ENCODE measurements around the gene PDE8B. TPM values are rescaled to one million over a fixed set of nuclear protein-coding genes. Genes with fewer than 3 reads are reported as not detected.
A peak's percentile ranks its signal among the peaks of the same experiment; 100 is the strongest.

Gene PDE8B
- total RNA-seq, 1 experiment from 2014 or later = 0.86 TPM

GRCh38 chr5:77230727-77231470, 20.4 kb downstream of the PDE8B start:
- Histone ChIP-seq H3K36me3 (ENCODE audit: control insufficient read depth, insufficient read depth, low read length) (no peaks in the 10 kb centered on the region), H3K9me3 (no peaks in the 10 kb centered on the region), H3K4me1 (no peaks in the 10 kb centered on the region), H3K27me3 (replicated peaks; ENCODE audit: control insufficient read depth, insufficient read depth, low read length) (no peaks in the 10 kb centered on the region), H3K4me3 (ENCODE audit: low read depth, low read length) (no peak overlapping the region)
- BruUV-seq (replicated peaks) = no TSS peak
- DNase-seq = no peak
- H3K27ac Mint-ChIP-seq (ENCODE audit: unreplicated experiment) = no peak overlapping the region
- intact Hi-C loops (cut with micrococcal nuclease; ENCODE audit: unreplicated experiment) = no loop called here
- no peak overlapping the region for H3K4me3 Mint-ChIP-seq (ENCODE audit: unreplicated experiment)
- POLR2A ChIA-PET = no interaction called here
- TF ChIP-seq CTCF (IDR thresholded peaks at IDR 0.05; ENCODE audit: insufficient read depth in 1 of 2, low read depth in 1 of 2, low read length in 1 of 2, severe bottlenecking in 1 of 2, unreplicated experiment in 1 of 2) = peak in 1 of 2 experiments; percentile 12
- H3K9me3 Mint-ChIP-seq (ENCODE audit: unreplicated experiment) = peaks cover 3% of the 10 kb centered on the region
- peaks cover 1% of the 10 kb centered on the region for H3K4me1 Mint-ChIP-seq (ENCODE audit: low read depth, unreplicated experiment)
- no peaks in the 10 kb centered on the region for H3K36me3 Mint-ChIP-seq (ENCODE audit: insufficient read depth, unreplicated experiment)
- no peaks in the 10 kb centered on the region for H3K27me3 Mint-ChIP-seq (ENCODE audit: insufficient read depth, unreplicated experiment)
- CTCF ChIA-PET = no interaction called here

GRCh38 chr5:77231471-77232138, 21.1 kb downstream of the PDE8B start:
- Histone ChIP-seq H3K4me1 (no peaks in the 10 kb centered on the region), H3K36me3 (ENCODE audit: control insufficient read depth, insufficient read depth, low read length) (no peaks in the 10 kb centered on the region), H3K4me3 (ENCODE audit: low read depth, low read length) (no peak overlapping the region), H3K27me3 (replicated peaks; ENCODE audit: control insufficient read depth, insufficient read depth, low read length) (no peaks in the 10 kb centered on the region), H3K9me3 (no peaks in the 10 kb centered on the region)
- intact Hi-C loops (cut with micrococcal nuclease; ENCODE audit: unreplicated experiment) = no loop called here
- H3K4me3 Mint-ChIP-seq (ENCODE audit: unreplicated experiment) = no peak overlapping the region
- DNase-seq = no peak
- H3K4me1 Mint-ChIP-seq (ENCODE audit: low read depth, unreplicated experiment) = peaks cover 7% of the 10 kb centered on the region
- POLR2A ChIA-PET = no interaction called here
- H3K36me3 Mint-ChIP-seq (ENCODE audit: insufficient read depth, unreplicated experiment) = no peaks in the 10 kb centered on the region
- BruUV-seq (replicated peaks) = no TSS peak
- CTCF ChIA-PET = no interaction called here
- H3K9me3 Mint-ChIP-seq (ENCODE audit: unreplicated experiment) = peaks cover 10% of the 10 kb centered on the region
- no peaks in the 10 kb centered on the region for H3K27me3 Mint-ChIP-seq (ENCODE audit: insufficient read depth, unreplicated experiment)
- no peak overlapping the region for H3K27ac Mint-ChIP-seq (ENCODE audit: unreplicated experiment)
- no peak for TF ChIP-seq CTCF (IDR thresholded peaks at IDR 0.05; ENCODE audit: insufficient read depth in 1 of 2, low read depth in 1 of 2, low read length in 1 of 2, severe bottlenecking in 1 of 2, unreplicated experiment in 1 of 2)

GRCh38 chr5:77232574-77233358, 22.3 kb downstream of the PDE8B start:
- no peak for TF ChIP-seq CTCF (IDR thresholded peaks at IDR 0.05; ENCODE audit: insufficient read depth in 1 of 2, low read depth in 1 of 2, low read length in 1 of 2, severe bottlenecking in 1 of 2, unreplicated experiment in 1 of 2)
- intact Hi-C loops (cut with micrococcal nuclease; ENCODE audit: unreplicated experiment) = no loop called here
- no peaks in the 10 kb centered on the region for H3K27me3 Mint-ChIP-seq (ENCODE audit: insufficient read depth, unreplicated experiment)
- no TSS peak for BruUV-seq (replicated peaks)
- ChIA-PET CTCF (interaction anchor here (0.7 kb wide), 1 partner anchor 10 kb away, joined by 3 read pairs; no protein-coding TSS in a partner anchor), POLR2A (no interaction called here)
- no peak overlapping the region for H3K27ac Mint-ChIP-seq (ENCODE audit: unreplicated experiment)
- Histone ChIP-seq H3K4me3 (ENCODE audit: low read depth, low read length) (no peak overlapping the region), H3K9me3 (0 out of 2 replicates have a peak, but pooled peaks cover 5% of the 10 kb centered on the region), H3K4me1 (no peaks in the 10 kb centered on the region), H3K27me3 (replicated peaks; ENCODE audit: control insufficient read depth, insufficient read depth, low read length) (no peaks in the 10 kb centered on the region), H3K36me3 (ENCODE audit: control insufficient read depth, insufficient read depth, low read length) (no peaks in the 10 kb centered on the region)
- H3K9me3 Mint-ChIP-seq (ENCODE audit: unreplicated experiment) = peaks cover 10% of the 10 kb centered on the region
- peaks cover 7% of the 10 kb centered on the region for H3K4me1 Mint-ChIP-seq (ENCODE audit: low read depth, unreplicated experiment)
- DNase-seq = no peak
- no peak overlapping the region for H3K4me3 Mint-ChIP-seq (ENCODE audit: unreplicated experiment)
- H3K36me3 Mint-ChIP-seq (ENCODE audit: insufficient read depth, unreplicated experiment) = no peaks in the 10 kb centered on the region

Data from Caco-2 (cell line).